ENCODE measurements around the gene SLC44A4. TPM values are rescaled to one million over a fixed set of nuclear protein-coding genes. Genes with fewer than 3 reads are reported as not detected.
A peak's percentile ranks its signal among the peaks of the same experiment; 100 is the strongest.

SLC44A4 gene
- total RNA-seq, 2 experiments from 2014 or later = 0.20 TPM; not detected in 1

DNA sequence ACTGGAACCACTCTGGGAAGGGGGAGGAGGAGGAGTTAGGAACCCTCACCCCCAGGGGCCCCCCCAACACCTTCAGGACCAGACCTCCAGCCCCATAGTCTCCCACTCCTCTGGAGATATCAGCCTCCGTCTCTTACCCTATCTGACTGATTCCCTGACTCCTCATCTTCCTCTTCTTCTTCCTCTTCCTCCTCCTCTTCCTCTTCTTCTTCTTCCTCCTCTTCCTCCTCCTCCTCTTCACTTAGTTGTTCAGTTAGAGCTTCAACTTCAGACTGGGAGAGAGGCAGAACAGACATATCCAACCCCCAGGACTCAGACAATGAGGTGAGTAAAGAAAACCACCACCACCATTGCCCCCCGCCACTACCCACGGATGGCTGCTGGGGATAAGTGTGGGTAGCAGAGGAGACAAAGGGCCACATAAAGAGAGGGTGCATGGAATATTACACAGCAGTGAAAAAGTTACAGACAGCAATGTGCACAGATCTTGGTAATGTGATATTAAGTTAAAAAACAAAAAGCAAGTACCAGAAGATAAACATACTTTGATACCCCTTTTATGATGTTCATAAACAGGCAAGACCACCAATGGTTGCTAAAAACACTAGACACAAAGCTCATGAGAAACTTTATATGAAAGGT lies 10.7 kb upstream of the SLC44A4 start:
- no peak overlapping the region for H3K27ac Mint-ChIP-seq
- Histone ChIP-seq H3K27me3 (ENCODE audit: control insufficient read depth in 1 of 2, insufficient read depth in 2 of 2, low read length in 2 of 2) (no peaks in the 10 kb centered on the region), H3K4me1 (ENCODE audit: insufficient read depth, low read length) (peaks cover 8% of the 10 kb centered on the region), H3K36me3 (ENCODE audit: insufficient read depth, low read length) (peaks cover 78% of the 10 kb centered on the region), H3K4me3 (ENCODE audit: low read length) (no peak overlapping the region), H3K9me3 (ENCODE audit: control insufficient read depth in 1 of 2, insufficient read depth in 1 of 2, low read length in 2 of 2) (no peaks in the 10 kb centered on the region), H3K27ac (ENCODE audit: low read depth in 1 of 2, low read length in 2 of 2) (no peak overlapping the region)
- ATAC-seq (ENCODE audit: poor library complexity) (no peak), DNase-seq (no peak)
- no peaks in the 10 kb centered on the region for H3K9me3 Mint-ChIP-seq
- intact Hi-C loops (cut with DNase I, micrococcal nuclease) = no loop called here
- no peak for TF ChIP-seq CTCF (IDR thresholded peaks at IDR 0.05)
- peaks cover 85% of the 10 kb centered on the region for H3K36me3 Mint-ChIP-seq (ENCODE audit: low read depth)
- ChIA-PET POLR2A (no interaction called here), CTCF (interaction anchor here (1.1 to 1.6 kb wide), 2 partner anchors 9 to 24 kb away, joined by 3 read pairs; no protein-coding TSS in a partner anchor)
- no peak overlapping the region for H3K4me3 Mint-ChIP-seq
- H3K27me3 Mint-ChIP-seq = no peaks in the 10 kb centered on the region
- no peaks in the 10 kb centered on the region for H3K4me1 Mint-ChIP-seq (ENCODE audit: low read depth)

DNA sequence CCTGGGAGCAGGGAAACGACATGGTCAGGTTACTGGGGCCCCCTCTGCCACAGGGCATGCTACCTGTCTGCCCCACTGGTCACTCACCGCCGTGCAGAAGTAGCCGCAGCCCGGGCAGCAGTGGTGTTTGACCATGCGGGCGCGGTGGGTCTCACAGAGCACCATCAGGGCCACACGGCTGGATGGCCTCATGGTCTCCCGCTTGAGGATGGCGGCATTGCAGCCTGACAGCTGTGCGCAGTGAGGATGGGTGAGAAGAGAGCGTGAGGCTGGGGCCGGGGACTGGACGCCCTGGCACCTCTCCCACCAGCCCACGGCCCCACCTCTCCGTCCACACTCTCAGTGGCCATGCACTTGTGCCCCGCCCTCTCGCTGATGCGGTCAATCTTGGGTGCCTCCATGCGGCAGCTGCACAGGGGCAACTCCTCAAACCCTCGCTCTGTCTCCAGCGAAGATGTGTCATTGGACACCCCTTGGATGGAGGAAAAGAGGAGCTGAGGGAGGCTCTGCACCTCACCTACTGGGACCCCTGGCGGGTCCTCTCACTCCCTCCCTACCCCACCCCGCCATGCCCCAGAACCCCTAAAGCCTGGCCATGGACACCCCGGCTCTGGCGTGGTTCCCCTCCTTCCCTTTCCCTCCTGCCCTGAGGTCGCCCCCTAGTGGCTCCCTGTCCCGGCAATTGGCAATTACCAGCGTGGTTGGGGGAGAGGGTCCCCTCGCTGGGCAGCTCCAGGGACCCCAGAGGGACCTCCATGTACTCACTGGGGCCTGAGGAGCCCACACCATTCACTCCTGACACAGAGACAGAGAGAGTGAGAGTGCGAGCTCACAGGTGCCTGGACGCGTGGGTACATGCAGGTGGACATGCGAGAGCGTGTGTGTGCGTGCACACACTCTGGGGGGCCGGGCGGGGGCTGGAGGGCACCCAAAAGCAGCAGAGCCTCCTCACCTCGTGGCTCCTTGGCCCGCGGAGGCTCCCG lies 9.8 kb upstream of the SLC44A4 start:
- CTCF ChIA-PET = interaction anchor here (1.0 to 1.6 kb wide), 3 partner anchors 10 to 237 kb away, joined by 3 read pairs; no protein-coding TSS in a partner anchor
- Histone ChIP-seq H3K9me3 (ENCODE audit: control insufficient read depth in 1 of 2, insufficient read depth in 1 of 2, low read length in 2 of 2) (no peaks in the 10 kb centered on the region), H3K4me1 (ENCODE audit: insufficient read depth, low read length) (peaks cover 8% of the 10 kb centered on the region), H3K4me3 (ENCODE audit: low read length) (no peak overlapping the region), H3K27ac (ENCODE audit: low read depth in 1 of 2, low read length in 2 of 2) (no peak overlapping the region), H3K36me3 (ENCODE audit: insufficient read depth, low read length) (peaks cover 83% of the 10 kb centered on the region), H3K27me3 (ENCODE audit: control insufficient read depth in 1 of 2, insufficient read depth in 2 of 2, low read length in 2 of 2) (no peaks in the 10 kb centered on the region)
- H3K4me1 Mint-ChIP-seq (ENCODE audit: low read depth) = no peaks in the 10 kb centered on the region
- peaks cover 85% of the 10 kb centered on the region for H3K36me3 Mint-ChIP-seq (ENCODE audit: low read depth)
- TF ChIP-seq CTCF (IDR thresholded peaks at IDR 0.05) = peak; percentile 84
- peak; percentile 40 to 72 (median 52) for DNase-seq
- H3K27ac Mint-ChIP-seq = no peak overlapping the region
- intact Hi-C loops (cut with DNase I, micrococcal nuclease) = loop anchor here in 1 of 2 experiments (1.0 kb wide), 1 partner anchor 208 kb away; no protein-coding TSS in a partner anchor
- peak; percentile 70 for ATAC-seq (ENCODE audit: poor library complexity)
- POLR2A ChIA-PET = no interaction called here
- no peaks in the 10 kb centered on the region for H3K27me3 Mint-ChIP-seq
- no peaks in the 10 kb centered on the region for H3K9me3 Mint-ChIP-seq
- H3K4me3 Mint-ChIP-seq = no peak overlapping the region

- H3K9me3 ChIP-seq (ENCODE audit: control insufficient read depth in 1 of 2, insufficient read depth in 1 of 2, low read length in 2 of 2) = no peaks in the 10 kb centered on the region
- Mint-ChIP-seq H3K27ac (no peak overlapping the region), H3K4me1 (ENCODE audit: low read depth) (no peaks in the 10 kb centered on the region), H3K36me3 (ENCODE audit: low read depth) (peaks cover 85% of the 10 kb centered on the region), H3K9me3 (no peaks in the 10 kb centered on the region), H3K4me3 (no peak overlapping the region), H3K27me3 (no peaks in the 10 kb centered on the region)
- DNase-seq (no peak), ATAC-seq (ENCODE audit: poor library complexity) (no peak)
- intact Hi-C loops (cut with DNase I, micrococcal nuclease) = loop anchor here in 1 of 2 experiments (1.0 kb wide), 1 partner anchor 207 kb away; no protein-coding TSS in a partner anchor
- H3K4me1 ChIP-seq (ENCODE audit: insufficient read depth, low read length) = peaks cover 8% of the 10 kb centered on the region
- peaks cover 83% of the 10 kb centered on the region for H3K36me3 ChIP-seq (ENCODE audit: insufficient read depth, low read length)
- no peaks in the 10 kb centered on the region for H3K27me3 ChIP-seq (ENCODE audit: control insufficient read depth in 1 of 2, insufficient read depth in 2 of 2, low read length in 2 of 2)
- ChIA-PET POLR2A (no interaction called here), CTCF (interaction anchor here (0.7 kb wide), 1 partner anchor 307 kb away, joined by 3 read pairs; no protein-coding TSS in a partner anchor)
- H3K4me3 ChIP-seq (ENCODE audit: low read length) = no peak overlapping the region
- TF ChIP-seq CTCF (IDR thresholded peaks at IDR 0.05) = no peak
- no peak overlapping the region for H3K27ac ChIP-seq (ENCODE audit: low read depth in 1 of 2, low read length in 2 of 2)
Measured at GRCh38 chr6:31887173-31888007, 8.6 kb upstream of the SLC44A4 start.
